ENCODE measurements around the gene ENO1. TPM values are rescaled to one million over a fixed set of nuclear protein-coding genes. Genes with fewer than 3 reads are reported as not detected.

The ENO1 gene
- total and polyA plus RNA-seq, 2 of the 4 experiments (the other 2 are of a cell fraction) = 2,125 to 3,643 TPM

DNA sequence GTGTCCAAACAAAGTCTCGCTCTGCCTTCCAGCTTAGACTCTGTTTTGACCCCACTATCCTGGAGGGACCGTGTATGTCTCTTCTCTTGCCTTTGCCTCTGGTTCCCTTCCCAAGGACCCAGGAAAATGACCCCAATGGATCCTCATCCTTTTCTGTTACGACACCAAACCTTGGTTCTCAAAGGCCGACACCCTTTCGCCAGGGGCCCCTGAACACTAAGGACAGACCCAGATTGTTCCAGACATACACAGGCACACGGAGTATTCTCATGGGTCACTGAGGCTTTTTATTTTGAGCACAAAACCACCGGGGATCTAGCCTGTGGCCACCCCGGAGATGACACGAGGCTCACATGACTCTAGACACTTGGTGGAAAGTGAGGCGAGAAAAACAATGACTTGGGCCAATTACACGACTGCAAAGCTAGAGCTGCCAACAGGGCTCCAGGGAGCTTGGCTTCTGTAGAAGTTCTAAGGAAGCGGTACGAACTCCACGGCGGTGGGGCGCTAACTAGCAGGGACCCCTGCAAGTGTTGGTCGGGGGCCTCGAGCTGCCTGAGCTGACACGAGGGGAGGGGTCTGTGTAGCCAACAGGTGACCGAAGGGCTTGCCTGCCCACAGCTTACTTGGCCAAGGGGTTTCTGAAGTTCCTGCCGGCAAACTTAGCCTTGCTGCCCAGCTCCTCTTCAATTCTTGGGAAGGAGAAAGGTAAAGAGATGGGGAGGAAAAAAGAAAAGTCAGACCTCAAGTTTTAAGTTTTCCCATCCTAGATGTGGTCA, 17.6 kb downstream of the ENO1 start:
- H3K9ac ChIP-seq (ENCODE audit: low read depth, low read length) = no peak overlapping the region
- 0 out of 2 replicates have a peak overlapping the region, but pooled peaks have one; percentile 25 for H3K23ac ChIP-seq (ENCODE audit: low read depth, low read length)
- no peak overlapping the region for H2AFZ ChIP-seq (replicated peaks; ENCODE audit: low read length, poor library complexity)
- in situ Hi-C loops (cut with MboI; ENCODE audit: low sequenced_read_pairs) = loop anchor here (25.0 kb wide), 1 partner anchor 874 kb away; no protein-coding TSS in a partner anchor
- no peak overlapping the region for H3K4me3 ChIP-seq (ENCODE audit: insufficient read depth, low read depth, low read length)
- H4K20me1 ChIP-seq (ENCODE audit: insufficient read depth, low read length) = peaks cover 93% of the 10 kb centered on the region
- no peak overlapping the region for H2BK15ac ChIP-seq (ENCODE audit: low read depth, low read length)
- H3K79me1 ChIP-seq (ENCODE audit: low read depth in 1 of 2, low read length in 2 of 2) = peaks cover 34 to 67% of the 10 kb centered on the region in 2 experiments
- H4K91ac ChIP-seq (ENCODE audit: insufficient read depth, low read depth, low read length) = no peak overlapping the region
- intact Hi-C loops (cut with micrococcal nuclease) = no loop called here
- WGBS, 2 experiments (ENCODE audit: extremely low coverage in 2 of 2, insufficient read length in 1 of 2) = 86% methylated on average over 9 of the region's 21 CpGs; no CpG with 5 or more reads in 1 of the 2 experiments
- peaks cover 6% of the 10 kb centered on the region; the same call in 1 of the 2 replicates for H3K9me1 ChIP-seq (ENCODE audit: insufficient read depth, low read length)
- no peak overlapping the region for H4K5ac ChIP-seq (ENCODE audit: low read depth, low read length)
- H3K27me3 ChIP-seq (ENCODE audit: control insufficient read depth, insufficient read depth, low read length) = no peaks in the 10 kb centered on the region
- H2AK5ac ChIP-seq (ENCODE audit: low read depth, low read length) = no peak overlapping the region; the same call in 1 of the 2 replicates
- H2BK120ac ChIP-seq (ENCODE audit: low read depth, low read length) = no peak overlapping the region
- H3K9me3 ChIP-seq (ENCODE audit: control insufficient read depth, insufficient read depth, low read length) = no peaks in the 10 kb centered on the region
- no peak overlapping the region for H3K18ac ChIP-seq (ENCODE audit: low read depth, low read length)
- DNase-seq (no peak), ATAC-seq (ENCODE audit: low read depth) (no peak)
- no peak overlapping the region for H3K4ac ChIP-seq (ENCODE audit: low read depth, low read length)
- no peak overlapping the region for H4K8ac ChIP-seq (ENCODE audit: low read depth in 2 of 2, low read length in 2 of 2)
- H3K4me2 ChIP-seq (ENCODE audit: low read depth, low read length) = no peak overlapping the region
- H3K14ac ChIP-seq (replicated peaks; ENCODE audit: low read depth, low read length) = 0 out of 2 replicates have a peak overlapping the region, but pooled peaks have one; percentile 11
- no TSS peak for BruUV-seq (replicated peaks)
- TF ChIP-seq NFE2L2 (IDR thresholded peaks at IDR 0.05; ENCODE audit: low read depth, low read length) (no peak), USF2 (IDR thresholded peaks at IDR 0.05; ENCODE audit: low read depth, low read length) (no peak), ELK1 (IDR thresholded peaks at IDR 0.05; ENCODE audit: borderline replicate concordance, low read depth, low read length) (no peak), MXI1 (IDR thresholded peaks at IDR 0.05; ENCODE audit: borderline replicate concordance, low read depth, low read length) (no peak), RAD21 (IDR thresholded peaks at IDR 0.05; ENCODE audit: low read length) (no peak), BHLHE40 (IDR thresholded peaks at IDR 0.05; ENCODE audit: low read depth, low read length) (no peak), FOS (IDR thresholded peaks at IDR 0.05; ENCODE audit: low read depth, low read length) (no peak), POLR2A (IDR thresholded peaks at IDR 0.05; ENCODE audit: low read depth, low read length) (no peak), MAZ (IDR thresholded peaks at IDR 0.05; ENCODE audit: borderline replicate concordance, low read depth, low read length) (no peak), SMC3 (IDR thresholded peaks at IDR 0.05; ENCODE audit: low read depth, low read length) (no peak), MAFK (IDR thresholded peaks at IDR 0.05; ENCODE audit: low read depth, low read length) (no peak), CEBPB (IDR thresholded peaks at IDR 0.05; ENCODE audit: low read depth, low read length) (no peak)
- TF ChIP-seq, protein P1, sequence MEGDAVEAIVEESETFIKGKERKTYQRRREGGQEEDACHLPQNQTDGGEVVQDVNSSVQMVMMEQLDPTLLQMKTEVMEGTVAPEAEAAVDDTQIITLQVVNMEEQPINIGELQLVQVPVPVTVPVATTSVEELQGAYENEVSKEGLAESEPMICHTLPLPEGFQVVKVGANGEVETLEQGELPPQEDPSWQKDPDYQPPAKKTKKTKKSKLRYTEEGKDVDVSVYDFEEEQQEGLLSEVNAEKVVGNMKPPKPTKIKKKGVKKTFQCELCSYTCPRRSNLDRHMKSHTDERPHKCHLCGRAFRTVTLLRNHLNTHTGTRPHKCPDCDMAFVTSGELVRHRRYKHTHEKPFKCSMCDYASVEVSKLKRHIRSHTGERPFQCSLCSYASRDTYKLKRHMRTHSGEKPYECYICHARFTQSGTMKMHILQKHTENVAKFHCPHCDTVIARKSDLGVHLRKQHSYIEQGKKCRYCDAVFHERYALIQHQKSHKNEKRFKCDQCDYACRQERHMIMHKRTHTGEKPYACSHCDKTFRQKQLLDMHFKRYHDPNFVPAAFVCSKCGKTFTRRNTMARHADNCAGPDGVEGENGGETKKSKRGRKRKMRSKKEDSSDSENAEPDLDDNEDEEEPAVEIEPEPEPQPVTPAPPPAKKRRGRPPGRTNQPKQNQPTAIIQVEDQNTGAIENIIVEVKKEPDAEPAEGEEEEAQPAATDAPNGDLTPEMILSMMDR (conservative IDR thresholded peaks at IDR 0.05; ENCODE audit: low read depth, low read length) = no peak
- no peak overlapping the region for H3K56ac ChIP-seq (ENCODE audit: extremely low read depth, insufficient read depth, low read length)
- dilution Hi-C loops (cut with HindIII; ENCODE audit: low sequenced_read_pairs, unreplicated experiment) = no loop called here
- ChIA-PET CTCF (interaction anchor here (0.6 to 1.8 kb wide), 3 partner anchors 10 to 250 kb away, joined by 3 to 8 read pairs (median 3); no protein-coding TSS in a partner anchor), POLR2A (ENCODE audit: unreplicated experiment) (interaction anchor here (0.6 kb wide), 1 partner anchor 170 kb away, joined by 5 read pairs; no protein-coding TSS in a partner anchor)
- H2BK20ac ChIP-seq (ENCODE audit: low read depth, low read length) = no peak overlapping the region
- H2AK9ac ChIP-seq (replicated peaks; ENCODE audit: low read depth, low read length, poor library complexity) = no peak overlapping the region
- H3K27ac ChIP-seq (ENCODE audit: insufficient read depth, low read length) = no peak overlapping the region
- H3K36me3 ChIP-seq (ENCODE audit: control insufficient read depth, insufficient read depth, low read length) = peaks cover 78% of the 10 kb centered on the region
- peaks cover 10% of the 10 kb centered on the region for H3K4me1 ChIP-seq (ENCODE audit: control insufficient read depth, insufficient read depth, low read length)
- H2BK5ac ChIP-seq (ENCODE audit: low read depth, low read length, poor library complexity, severe bottlenecking) = no peak overlapping the region
